NCI-H2029 treated with DMSO at 0.1 percent for 48 hours (cell line): ENCODE data around the gene IFNA5.

ENCODE experiments used
- DNase-seq: peaks from one replicate; lab custom pipeline; 2025; lab: John Stamatoyannopoulos, UW

Gene IFNA5

DNA sequence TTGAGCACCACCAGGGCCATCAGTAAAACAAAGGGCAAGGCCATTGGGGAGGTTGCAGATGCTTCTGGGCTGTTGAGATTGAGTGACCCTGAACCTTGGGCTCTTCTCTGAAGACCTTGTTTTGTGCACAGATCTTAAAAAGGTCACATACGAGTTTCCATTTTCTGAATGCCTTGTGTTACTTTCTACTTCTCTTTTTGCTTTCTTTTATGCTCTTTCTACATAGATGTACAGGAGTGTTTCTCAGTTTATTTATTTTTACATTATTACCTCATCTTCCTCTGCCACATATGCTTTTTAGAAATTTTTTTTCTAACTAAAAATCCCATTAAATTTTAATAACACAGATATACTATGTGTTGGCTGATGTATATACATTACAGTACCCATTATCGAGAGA, at the start of gene IFNA5:
Gene IFNA5 (minus strand): TSS at position 101 of the 400 bp plus-strand sequence. CDS start 57 bp downstream, at position 44.
- DNase-seq = no peak

DNA sequence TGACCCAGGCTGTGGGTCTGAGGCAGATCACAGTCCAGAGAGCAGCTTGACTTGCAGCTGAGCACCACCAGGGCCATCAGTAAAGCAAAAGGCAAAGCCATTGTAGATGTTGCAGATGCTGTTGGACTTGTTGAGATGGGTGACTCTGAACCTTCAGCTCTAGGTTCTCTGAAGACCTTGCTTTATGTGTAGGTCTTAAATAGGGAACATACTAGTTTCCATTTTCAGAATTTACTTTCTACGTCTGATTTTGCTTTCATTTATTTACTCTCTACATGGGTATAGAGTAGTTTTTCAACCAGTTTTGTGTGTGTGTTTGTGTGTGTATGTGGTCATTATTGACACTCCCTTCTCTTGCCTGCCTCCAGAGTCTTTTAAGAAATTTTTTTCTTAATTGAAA, 45.7 kb upstream of the IFNA5 start, which contains the start of gene IFNA6:
Gene IFNA6 (minus strand): TSS at position 101 of the 400 bp plus-strand sequence. CDS start 0 bp downstream, at position 101.
- no peak for DNase-seq

DNA sequence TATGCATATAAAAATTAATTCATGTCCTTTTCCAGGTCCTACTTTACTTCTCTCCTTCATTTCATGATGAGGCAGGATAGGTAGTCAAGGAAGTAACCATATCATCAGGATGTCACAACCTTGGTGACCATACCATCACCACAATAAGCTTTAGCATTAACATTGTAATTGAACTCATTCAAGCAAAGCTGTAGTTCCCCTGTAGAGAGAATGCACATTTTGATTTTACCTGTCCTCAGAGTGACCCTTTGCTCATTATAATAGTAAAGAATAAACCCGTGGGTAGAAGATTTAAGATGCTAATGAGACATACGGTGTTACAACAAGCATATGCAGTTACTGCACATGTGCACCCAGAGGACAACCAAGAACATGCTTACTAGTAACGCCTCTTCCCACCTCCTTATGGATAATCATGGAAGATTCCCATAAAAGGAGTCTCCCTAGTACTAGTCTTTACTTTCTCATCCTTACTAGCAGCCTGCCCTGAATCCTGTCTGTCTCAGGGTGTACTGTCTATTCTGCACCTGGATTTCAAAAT, 43.4 kb upstream of the IFNA5 start:
- DNase-seq = no peak

DNA sequence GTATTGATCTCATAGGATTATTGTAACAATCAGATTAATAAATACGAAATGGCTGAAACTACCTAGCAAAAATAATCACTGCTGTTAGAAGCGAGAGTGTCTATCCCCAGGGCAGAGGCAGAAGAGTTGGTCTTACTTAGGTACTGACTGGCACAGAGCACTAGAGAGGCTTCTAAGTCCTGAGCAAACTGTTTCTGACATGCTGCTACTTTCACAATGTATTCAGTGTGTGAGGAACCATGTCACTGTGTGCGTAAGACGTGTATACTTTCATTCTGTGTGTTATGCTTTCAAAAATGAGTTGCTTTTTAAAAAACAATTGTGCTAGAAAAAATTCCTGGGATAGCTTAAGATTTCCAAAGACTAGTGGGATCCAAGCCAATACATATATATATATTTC, 35.6 kb upstream of the IFNA5 start:
- DNase-seq = no peak

DNA sequence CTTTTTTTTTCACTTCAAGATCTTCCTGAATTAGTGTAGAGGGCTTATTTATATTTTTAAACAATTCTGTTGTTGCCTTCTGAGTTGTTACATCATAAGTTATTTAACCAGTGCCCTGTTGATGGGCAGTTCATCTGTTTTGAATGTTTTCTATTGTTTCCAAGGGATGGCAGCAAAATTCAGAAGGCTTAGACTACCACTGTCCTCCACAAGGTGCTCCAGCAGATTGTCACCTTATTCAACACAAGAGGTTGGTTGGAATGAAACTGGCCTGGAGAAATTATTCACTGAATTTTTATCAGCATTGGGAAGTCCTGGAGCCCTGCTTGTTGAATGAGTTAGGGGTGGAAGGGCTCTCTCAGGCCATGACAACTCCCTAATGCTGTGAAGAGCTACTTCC, 31.3 kb upstream of the IFNA5 start:
- DNase-seq = no peak

DNA sequence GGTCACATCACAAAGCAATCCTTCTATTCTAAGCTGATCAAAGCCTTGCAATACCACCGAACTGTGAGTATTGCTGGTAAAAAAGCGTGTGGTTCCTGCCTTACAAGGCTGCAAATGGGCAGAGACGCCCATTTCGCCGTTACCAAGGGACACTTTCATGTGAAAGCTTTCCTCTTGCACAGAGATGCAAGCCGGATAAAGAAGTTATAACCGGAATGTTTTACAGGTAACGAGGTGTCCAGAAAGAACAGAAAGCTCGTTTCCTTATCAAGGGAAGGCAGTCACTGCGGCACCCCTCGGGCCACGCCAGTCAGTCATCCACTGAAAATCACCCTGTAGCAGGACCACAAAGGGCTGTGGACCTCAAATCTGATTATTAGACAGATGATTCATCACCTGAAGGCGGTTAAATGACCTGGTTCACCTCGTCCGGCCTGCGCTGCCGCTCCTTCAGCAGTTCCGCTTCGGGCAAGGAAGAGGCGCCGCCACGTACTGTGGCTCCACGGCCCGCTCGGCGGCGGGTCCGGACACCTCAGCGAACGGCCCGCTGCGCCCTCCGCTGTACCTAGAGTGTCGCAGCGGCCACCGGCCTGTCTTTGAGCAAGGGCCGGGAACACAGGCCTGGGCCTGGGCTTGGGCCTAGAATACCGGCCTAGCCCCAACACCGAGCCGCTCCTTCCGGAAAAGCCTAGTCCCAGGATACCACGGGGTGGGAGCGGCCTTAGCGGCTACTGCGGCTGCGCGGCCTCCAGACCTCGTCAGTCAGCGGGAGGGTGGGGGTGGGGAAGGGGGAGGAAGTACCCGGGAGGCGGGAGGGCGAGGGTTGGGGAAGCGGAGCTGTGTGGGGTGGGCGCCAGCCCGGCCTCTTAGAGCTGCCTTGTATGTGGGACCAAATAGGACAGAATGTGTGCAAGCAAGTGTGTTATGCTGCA, 29.9 kb upstream of the IFNA5 start, which contains the start of gene KLHL9:
Gene KLHL9 (minus strand): TSS at position 704 of the 932 bp plus-strand sequence. CDS start 545 bp downstream, at position 159.
- peak; percentile 63 for DNase-seq

DNA sequence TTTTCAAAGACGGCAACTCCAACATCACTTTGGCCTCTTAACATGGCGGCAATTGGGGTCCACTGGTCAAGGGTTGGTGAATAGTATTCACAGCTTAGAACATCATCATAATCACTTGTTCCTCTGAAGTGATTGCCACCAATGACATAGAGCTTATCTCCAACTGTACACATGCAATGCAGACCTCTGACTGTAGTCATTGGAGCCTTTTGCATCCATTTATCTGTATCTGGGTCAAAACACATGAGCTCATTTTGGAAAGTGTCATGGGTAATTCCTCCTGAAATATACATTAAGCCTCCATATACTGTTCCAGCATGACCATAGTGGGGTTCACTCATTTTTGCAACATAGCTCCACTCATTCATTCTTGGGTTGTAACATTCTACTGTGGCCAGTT, 28.1 kb upstream of the IFNA5 start:
- DNase-seq = no peak

GRCh38 chr9:21331676-21332402, 26.7 kb upstream of the IFNA5 start:
- no peak for DNase-seq

GRCh38 chr9:21326526-21327139, 21.5 kb upstream of the IFNA5 start:
- DNase-seq = peak; percentile 34

DNA sequence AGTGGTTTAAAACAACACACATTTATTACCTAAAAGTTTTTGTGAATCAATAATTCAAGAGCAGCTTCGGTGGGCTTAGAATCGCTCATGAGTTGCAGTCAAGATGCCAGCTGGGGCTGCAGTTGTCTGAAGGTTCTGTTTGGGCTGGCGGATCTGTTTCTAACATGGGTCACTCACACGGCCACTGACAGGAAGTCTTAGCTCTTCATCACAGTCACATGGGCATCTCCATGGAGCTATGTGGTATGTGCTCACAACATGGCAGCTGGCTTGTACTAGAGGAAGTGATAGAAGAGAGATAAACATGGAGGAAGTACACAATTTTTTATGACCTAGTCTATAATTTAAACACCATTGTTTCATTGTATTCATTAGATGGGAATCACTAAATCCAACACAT, 18.9 kb upstream of the IFNA5 start:
- DNase-seq = no peak

DNA sequence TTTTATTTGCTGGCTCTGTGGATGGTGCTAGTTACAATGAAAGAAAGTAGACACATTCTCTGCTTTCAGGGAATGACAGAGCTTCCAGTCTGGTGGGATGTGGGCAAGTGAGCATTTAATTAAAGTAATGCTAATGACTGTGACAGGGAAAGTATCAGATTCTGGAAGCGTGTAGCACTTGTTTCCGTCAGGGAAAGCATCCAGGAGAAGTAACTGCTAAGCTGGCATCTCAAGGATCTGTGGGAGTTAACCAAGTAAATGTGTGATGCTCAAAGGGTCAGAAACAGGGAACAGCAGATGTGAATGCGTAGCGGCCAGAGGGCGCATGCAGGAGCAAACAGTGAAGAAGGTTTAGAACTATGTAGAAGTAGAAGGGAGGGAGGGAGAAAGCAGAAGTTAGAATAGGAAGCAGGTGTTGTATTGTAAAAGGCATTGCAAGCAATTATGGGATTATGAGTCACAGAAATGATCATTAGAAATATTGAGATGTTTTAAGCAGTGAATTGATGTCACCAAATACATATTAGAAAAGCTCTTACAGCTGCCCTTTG, 17.9 kb upstream of the IFNA5 start:
- no peak for DNase-seq

- no peak for DNase-seq
Measured at GRCh38 chr9:21320465-21320864, 15.4 kb upstream of the IFNA5 start.

DNA sequence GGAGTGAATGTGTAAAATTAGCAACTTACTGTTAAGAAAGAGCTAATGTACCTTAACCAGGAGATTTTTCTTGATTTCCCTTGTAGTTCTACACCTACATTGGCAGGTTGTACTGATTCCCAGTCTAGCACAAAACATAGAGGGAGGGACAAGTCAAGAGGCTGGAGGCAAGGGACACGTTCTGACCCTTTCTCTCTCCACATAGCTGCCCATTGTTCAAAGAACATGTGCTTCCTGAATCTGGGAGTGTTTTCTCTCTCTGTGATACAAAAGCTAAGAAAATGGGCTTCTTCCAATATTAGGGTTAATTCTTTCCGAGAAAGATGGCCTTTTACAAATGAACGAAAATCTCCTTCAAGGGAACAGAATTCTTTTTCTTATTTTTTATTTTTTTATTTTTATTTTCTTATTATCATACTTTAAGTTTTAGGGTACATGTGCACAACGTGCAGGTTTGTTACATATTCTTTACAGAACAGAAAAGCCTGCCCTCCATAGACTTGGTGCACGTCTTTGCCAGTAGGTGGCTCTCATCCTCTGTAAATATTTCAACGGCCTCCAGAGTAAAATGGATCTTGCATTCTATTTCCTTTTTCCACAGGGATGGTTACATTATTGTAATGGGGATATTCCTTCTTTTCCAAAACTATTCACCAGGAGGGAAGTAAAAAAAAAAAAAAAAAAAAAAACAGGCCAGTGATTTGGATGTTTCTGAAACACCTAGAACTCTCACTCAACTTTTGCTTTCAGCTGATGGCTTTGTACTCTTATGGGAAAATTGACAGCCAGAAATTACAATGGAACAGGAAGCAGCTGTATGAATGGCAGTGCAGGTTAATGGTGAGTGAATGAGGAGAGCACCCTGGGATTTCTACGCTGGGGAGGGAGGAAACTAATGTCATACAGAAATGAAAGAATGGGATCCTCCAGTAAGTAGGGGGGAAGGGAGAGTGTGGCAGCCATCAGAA, 13.1 kb upstream of the IFNA5 start:
- DNase-seq = peak; percentile 27

GRCh38 chr9:21316860-21317259, 11.7 kb upstream of the IFNA5 start:
- DNase-seq = no peak

GRCh38 chr9:21316032-21316842, 11.1 kb upstream of the IFNA5 start:
- no peak for DNase-seq

- DNase-seq = no peak
Measured at GRCh38 chr9:21314152-21314551, 9.0 kb upstream of the IFNA5 start.

DNA sequence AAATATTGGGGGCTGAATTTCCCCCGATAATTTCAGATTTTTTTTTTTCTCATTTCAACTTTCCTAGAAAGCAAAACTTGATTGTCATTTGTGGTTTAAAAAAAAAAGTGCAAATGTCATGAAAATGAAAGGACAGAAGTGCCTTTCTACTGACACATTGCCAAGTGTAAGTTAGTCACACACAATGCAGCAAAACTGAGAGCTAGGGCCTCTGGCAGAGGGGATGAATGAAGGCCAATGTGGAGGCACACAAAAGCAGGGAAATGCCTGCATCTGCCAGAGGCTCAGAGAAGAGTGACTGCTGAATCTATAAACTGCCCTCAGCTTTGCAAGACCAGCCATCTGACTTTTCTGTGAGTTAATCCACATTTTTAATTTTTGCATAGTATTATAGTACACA, 6.8 kb upstream of the IFNA5 start:
- no peak for DNase-seq

DNA sequence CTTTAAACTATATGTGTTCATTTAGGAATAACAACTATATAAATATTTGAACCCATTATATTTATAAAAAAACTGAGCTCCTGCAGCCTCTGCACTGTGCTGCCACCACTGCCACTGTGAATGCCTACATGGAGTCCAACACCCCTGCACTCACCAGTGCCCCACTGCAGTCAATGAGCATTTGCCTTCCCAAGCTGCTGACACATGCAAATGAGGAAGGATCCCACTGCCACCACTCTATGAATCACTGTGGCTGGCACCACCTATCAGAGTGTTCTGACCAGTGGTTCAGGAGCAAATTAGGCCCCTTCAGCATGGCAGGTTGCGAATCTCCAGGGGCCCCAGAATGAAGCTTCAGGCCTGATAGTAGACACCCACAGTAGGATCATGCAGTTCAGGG, 9.1 kb downstream of the IFNA5 start:
- no peak for DNase-seq

DNA sequence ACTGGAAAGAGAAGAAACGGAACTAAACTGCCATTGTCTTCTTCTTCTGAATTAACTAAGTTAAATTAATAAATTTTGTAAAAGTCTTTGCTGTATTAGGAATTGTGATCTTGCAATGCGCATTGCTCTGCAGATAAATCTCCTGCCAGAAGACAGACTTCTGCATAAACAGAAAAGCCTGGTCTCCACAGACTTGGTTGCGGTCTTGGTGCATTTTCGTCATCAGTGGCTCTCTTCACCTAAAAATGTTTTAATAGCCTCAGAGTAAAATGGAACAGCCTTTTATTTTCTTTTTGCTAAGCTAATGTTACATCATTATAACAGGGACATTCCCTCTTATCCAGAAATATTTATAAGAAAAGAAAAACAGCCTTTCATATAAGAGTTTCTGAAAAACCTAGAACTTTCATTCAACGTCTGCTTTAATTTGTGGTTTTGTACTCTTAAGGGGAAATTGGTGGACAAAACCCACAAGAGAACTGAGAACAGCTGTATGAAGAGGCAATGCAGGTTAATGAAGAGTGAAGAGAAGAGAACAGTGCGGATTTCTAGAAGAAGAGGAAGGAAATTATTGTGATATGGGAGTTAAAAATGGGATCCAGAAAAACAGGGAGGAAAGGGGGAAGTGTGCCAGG, 10.1 kb downstream of the IFNA5 start:
- no peak for DNase-seq
